IMR-90 (cell line): ENCODE data around the gene PHOSPHO2.

ENCODE experiments used
- BHLHE40 ChIP-seq: fragments of 150-350 bp; IDR thresholded peaks from 2 replicates; pipeline ENCODE4 v1.6.1; 2016; ENCODE audit warnings: mild to moderate bottlenecking, low read depth, low read length
- CEBPB ChIP-seq: IDR thresholded peaks from 2 replicates; pipeline ENCODE4 v1.6.1; 2012; ENCODE audit warnings: low read depth, low read length, improper control_type of control experiment
- CHD1 ChIP-seq: IDR thresholded peaks from 2 replicates; pipeline ENCODE4 v1.6.1; 2012; ENCODE audit warnings: low read depth, low read length, improper control_type of control experiment
- FOS ChIP-seq: fragments of 150-350 bp; IDR thresholded peaks from 2 replicates; pipeline ENCODE4 v1.6.1; 2016; ENCODE audit warnings: low read depth, low read length
- MAZ ChIP-seq: IDR thresholded peaks from 2 replicates; pipeline ENCODE4 v1.6.1; 2012; ENCODE audit warnings: low read depth, mild to moderate bottlenecking, low read length, improper control_type of control experiment, moderate library complexity, borderline replicate concordance
- MXI1 ChIP-seq: IDR thresholded peaks from 2 replicates; pipeline ENCODE4 v1.6.1; 2012; ENCODE audit warnings: low read depth, mild to moderate bottlenecking, low read length, moderate library complexity, borderline replicate concordance
- NFE2L2 ChIP-seq: fragments of 150-350 bp; IDR thresholded peaks from 2 replicates; pipeline ENCODE4 v1.6.1; 2016; ENCODE audit warnings: low read depth, mild to moderate bottlenecking, low read length
- POLR2A ChIP-seq: IDR thresholded peaks from 2 replicates; pipeline ENCODE4 v1.6.1; 2012; ENCODE audit warnings: mild to moderate bottlenecking, low read depth, low read length
- RAD21 ChIP-seq: IDR thresholded peaks from 2 replicates; pipeline ENCODE4 v1.6.1; 2012; ENCODE audit warnings: low read length, improper control_type of control experiment
- SMC3 ChIP-seq: fragments of 150-350 bp; IDR thresholded peaks from 2 replicates; pipeline ENCODE4 v1.6.1; 2016; ENCODE audit warnings: low read depth, mild to moderate bottlenecking, antibody characterized with exemption, low read length, moderate library complexity
- TF ChIP-seq, protein P1 (sequence below): conservative IDR thresholded peaks from 2 replicates; pipeline ENCODE4 v1.5.1; 2012; ENCODE audit warnings: mild to moderate bottlenecking, low read depth, low read length, improper control_type of control experiment

DNA sequence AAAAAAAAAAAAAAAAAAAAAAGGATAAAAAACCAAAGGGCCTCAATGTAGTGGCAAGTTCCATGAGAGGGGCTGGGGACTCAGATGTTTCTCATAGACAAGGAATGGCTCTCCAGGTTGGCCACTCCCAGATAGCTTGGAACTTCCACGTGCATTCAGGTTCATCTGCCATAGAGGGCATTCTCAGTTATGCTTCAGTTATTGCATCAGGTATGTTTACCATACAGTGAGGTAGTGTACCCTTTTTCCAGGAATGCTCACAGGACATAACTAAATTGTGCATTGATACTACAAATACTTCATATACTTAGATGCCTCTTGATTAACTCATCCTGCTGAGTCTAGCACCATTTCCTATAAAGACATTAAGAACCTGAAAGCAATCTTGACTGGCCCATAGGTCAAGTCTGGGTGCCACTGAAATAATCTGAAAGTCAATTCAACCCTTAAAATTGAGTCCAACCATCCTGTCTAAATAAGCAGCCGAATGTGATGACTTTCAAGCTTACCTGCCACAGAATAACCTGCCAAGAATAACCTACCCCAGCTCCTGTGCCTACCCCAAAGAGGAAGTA lies 24.7 kb downstream of the PHOSPHO2 start:
- TF ChIP-seq, protein P1, sequence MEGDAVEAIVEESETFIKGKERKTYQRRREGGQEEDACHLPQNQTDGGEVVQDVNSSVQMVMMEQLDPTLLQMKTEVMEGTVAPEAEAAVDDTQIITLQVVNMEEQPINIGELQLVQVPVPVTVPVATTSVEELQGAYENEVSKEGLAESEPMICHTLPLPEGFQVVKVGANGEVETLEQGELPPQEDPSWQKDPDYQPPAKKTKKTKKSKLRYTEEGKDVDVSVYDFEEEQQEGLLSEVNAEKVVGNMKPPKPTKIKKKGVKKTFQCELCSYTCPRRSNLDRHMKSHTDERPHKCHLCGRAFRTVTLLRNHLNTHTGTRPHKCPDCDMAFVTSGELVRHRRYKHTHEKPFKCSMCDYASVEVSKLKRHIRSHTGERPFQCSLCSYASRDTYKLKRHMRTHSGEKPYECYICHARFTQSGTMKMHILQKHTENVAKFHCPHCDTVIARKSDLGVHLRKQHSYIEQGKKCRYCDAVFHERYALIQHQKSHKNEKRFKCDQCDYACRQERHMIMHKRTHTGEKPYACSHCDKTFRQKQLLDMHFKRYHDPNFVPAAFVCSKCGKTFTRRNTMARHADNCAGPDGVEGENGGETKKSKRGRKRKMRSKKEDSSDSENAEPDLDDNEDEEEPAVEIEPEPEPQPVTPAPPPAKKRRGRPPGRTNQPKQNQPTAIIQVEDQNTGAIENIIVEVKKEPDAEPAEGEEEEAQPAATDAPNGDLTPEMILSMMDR: no peak
- TF ChIP-seq POLR2A: no peak
- TF ChIP-seq FOS: no peak
- TF ChIP-seq CHD1: no peak
- TF ChIP-seq MXI1: no peak
- TF ChIP-seq SMC3: no peak
- no peak for TF ChIP-seq BHLHE40
- no peak for TF ChIP-seq RAD21
- TF ChIP-seq MAZ: no peak
- TF ChIP-seq CEBPB: no peak
- no peak for TF ChIP-seq NFE2L2
